GM19099 (cell line): Measurements from ENCODE around the gene PGA4.
"Not testable (repeated sequence)": the region's sequence is repeated elsewhere in the genome, so short reads cannot be mapped to it uniquely, and the experiment has no call there.

Experiments
- POLR2A ChIP-seq: IDR thresholded peaks from 3 replicates; pipeline ENCODE4 v1.6.1; 2011; ENCODE audit warnings: low read depth; ENCODE audit not compliant: insufficient read length; ENCODE audit errors: extremely low read depth

The PGA4 gene

DNA sequence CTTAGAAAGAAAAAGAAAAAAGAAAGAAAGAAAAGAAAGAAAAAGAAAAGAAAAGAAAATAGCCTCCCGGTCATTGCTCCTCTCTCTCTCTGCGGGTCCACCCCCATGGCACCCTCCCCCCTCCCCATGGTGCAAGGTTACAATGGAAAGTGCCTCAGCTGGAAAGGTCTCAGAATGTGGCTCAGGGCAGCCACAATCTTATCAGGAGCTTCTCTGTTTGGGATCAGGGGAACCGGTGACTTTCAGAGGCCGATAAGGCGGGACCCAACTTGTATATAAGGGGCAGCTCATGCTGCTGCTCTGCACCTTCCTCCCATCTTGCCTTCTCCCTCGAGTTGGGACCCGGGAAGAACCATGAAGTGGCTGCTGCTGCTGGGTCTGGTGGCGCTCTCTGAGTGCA, at the start of gene PGA4:
PGA4 (plus strand) TSS at position 301 of the 400 bp plus-strand sequence; CDS start at position 355, 54 bp downstream.
- not testable (repeated sequence) for TF ChIP-seq POLR2A

GRCh38 chr11:61172356-61172755, 49.8 kb upstream of the PGA4 start:
- no peak for TF ChIP-seq POLR2A

GRCh38 chr11:61172888-61173287, 49.3 kb upstream of the PGA4 start:
- no peak for TF ChIP-seq POLR2A

DNA sequence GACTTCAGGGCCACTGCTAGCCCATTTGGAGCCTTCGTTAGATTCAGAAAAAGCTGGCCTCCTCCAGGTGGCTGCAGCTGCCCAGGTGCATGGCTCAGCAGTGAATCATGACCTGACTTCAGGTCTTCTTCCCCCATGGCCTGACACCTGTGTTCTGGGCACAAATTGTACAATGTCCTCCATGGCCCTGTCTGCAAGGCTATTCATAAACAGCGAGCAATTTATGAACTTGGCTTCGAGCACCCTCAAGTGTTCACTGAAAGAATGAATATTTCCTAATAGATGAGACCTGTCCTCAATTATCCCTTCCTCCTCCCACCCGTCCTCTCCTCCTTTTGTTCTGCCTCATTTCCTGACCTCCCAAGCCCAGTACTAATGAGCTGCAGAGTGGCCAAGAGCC, 48.7 kb upstream of the PGA4 start:
- TF ChIP-seq POLR2A = no peak

DNA sequence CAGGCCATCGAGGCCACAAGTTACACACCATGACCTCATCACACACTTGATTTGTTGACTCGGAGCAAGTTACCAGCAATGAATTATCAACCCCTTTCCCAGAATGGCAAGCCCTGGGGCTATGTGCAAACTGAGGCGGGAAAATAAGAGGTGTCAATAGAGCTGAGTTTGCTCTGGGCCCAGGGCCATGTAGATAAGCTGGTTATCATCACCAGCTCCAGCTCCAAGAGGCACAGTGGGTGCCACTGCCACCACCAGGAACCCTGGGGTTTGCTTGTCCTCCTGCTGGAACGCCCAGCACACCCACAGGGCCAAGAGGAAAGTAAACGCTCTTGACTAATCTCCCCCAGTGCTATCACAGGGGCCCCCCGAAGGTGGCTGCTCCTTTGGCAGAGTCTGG, 47.9 kb upstream of the PGA4 start:
- no peak for TF ChIP-seq POLR2A

DNA sequence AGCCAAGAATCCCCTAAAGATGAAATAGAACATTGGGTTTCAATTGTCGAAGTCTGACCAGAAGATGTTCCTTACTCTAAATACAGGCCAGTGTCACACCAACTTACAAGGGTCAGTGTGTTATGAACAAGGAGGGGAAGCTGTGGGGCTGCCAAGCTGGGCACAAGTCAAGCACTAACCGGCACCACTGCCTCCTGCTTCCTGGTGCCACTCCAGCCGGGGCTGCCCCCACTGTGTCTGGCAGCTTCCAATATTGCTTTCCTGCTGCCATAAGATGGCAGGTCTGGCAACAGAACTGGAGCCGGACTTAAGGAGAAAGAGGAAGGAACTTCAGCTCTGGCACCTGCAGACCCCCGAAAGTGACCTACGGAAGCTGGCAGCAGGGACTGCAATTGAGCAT, 47.2 kb upstream of the PGA4 start:
- no peak for TF ChIP-seq POLR2A

DNA sequence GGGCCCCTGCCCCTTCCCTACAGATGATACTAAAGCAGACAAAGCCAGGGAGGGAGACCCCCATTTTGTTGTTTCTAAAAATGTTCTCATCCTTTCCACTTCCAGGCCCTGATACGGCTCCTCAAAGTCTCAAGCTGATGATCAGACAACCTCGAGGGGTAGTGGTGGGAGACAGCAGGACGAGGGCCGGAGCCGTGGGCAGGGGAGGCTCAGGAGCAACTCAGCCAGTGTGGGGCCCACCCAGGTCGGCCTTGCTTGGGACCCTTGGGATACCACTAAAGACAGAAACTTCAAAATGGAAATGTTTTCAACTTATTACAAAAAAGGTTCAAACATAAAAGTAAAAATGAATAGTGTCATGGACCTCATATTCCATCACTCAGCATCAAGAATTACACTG, 45.7 kb upstream of the PGA4 start:
- no peak for TF ChIP-seq POLR2A

DNA sequence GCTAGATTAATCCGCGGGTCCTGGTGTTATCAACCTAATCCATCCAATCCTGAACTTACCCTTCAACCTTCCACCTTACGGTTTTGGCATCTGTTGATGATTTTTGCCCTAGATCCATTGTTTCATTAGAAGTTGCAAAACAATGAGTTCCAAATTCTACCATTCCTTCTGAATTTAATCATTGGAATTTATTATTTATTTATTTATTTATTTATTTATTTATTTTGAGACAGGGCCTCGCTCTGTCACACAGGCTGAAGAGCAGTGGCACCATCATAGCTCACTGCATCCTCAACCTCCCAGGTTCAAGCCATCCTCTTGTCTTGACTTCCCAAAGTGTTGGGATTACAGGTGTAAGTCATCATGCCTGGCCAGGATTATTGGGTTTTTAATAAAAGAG, 40.7 kb upstream of the PGA4 start:
- TF ChIP-seq POLR2A = no peak

DNA sequence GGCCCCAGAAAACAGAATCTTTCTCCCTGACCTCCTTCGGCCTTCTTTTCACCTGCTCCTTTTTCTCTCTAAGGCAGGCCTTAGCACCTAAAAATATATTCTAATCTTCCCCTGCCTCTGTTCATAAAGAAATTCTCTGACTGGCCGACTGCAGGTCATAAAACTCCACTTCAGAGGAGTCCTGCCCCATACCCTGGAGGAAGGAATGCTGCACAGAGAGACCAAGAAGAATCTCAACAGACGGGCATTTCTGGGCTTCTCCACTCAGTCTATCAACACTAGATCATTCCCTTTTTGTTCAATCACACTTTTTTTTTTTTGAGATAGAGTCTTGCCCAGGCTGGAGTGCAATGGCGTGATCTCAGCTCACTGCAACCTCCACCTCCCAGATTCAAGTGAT, 38.5 kb upstream of the PGA4 start:
- no peak for TF ChIP-seq POLR2A

DNA sequence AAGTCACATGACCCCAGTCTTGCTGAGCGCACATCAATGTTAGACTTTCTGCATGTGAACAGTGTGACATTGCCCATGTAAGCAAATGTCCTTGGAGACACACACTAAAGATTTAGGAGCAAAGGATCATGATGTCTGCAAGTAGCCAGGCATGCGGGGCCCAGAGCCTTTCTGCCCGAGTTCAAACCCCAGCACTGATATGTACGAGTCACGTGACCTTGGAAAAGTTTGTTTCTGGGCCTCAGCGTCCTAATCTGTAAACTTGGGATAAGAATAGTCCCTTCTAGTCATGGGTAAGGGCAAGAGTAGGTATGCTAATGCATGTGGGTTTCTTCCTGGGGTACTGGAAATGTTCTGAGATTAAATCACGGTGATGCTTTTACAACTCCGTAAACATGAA, 35.6 kb upstream of the PGA4 start:
- TF ChIP-seq POLR2A = no peak

DNA sequence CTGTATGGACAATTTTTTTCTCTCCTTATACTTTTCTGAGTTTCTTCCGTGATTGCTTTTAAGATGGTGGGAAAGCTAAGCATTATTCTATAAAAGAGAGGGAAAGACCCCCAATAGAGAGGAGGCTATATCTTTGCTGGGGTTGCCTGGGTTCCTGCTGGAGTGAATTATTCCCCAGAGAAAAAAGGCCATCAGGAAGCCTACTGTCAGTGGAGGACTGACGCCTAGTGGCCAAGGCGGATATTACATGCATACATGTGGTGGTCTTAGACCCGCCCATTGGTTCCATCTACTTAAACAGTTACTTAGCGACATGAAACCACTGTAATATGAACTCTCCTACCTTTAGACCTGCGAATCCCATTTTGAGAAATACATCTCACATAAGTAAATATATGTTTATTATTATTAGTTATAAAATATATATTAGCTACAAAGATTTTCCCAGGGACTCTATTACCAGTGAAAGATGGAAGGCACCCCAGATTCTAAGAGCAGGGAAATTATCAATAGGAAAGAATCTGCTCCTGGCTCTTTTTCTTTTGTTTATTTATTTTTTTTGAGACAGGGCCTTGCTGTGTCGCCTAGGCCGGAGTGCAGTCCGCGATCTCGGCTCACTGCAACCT, 34.5 kb upstream of the PGA4 start:
- no peak for TF ChIP-seq POLR2A

- TF ChIP-seq POLR2A = no peak
Measured at GRCh38 chr11:61189933-61190332, 32.2 kb upstream of the PGA4 start.

GRCh38 chr11:61193596-61193995, 28.6 kb upstream of the PGA4 start:
- no peak for TF ChIP-seq POLR2A

- TF ChIP-seq POLR2A = no peak
Measured at GRCh38 chr11:61194169-61194671, 27.9 kb upstream of the PGA4 start.

DNA sequence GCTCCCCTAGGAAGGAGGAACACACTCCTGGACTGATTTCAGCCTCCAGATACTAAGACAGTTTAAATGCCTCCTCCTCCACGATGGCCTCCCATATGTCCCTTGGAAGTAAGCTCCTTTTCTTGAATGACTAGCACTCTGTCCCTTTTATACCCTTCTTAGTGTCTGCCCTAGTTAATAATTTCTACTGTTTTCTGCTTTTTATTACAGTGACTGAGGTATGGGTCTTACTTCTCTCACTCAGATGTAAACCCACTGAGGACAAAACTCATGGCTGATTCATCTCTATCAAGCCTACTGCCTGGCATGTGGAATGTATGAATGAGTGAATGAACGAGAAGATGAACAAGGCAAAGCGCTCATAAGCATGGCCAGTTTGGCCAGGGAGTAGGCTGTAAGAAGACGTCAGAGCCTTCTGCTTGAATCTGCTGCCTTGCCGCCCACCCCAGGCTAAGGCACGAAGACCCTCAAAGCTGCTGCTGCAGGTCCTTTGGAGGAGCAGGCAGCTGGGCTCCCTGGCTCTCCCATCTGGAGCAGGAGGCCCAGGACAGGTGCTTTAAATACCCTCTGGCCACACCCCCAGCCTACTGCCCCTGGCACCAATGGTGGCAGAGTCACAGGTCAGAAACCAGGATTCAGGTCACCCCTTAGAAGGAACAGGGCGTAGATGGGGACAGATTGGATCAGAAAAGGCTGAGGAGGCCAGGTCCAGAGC, 27.0 kb upstream of the PGA4 start:
- TF ChIP-seq POLR2A = no peak

DNA sequence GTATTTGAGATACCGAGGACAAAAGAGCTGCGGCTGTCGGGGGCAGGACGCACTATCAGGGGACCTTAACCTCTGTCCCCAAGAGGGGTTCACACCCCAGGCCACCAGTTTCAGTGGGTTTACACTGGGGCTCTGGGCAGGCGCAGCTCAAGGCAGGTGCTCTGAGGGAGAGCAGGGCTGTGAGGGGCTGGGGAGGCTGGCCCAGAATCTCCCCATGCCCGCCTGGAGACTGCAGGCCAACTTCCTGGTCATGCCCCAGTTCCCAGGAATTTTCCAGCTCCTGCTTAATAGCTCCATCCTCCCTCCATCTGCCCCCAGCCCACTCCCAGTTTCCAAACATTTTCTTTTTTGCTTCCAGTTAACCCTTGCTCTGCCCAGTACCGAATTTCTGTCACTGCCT, 26.4 kb upstream of the PGA4 start:
- TF ChIP-seq POLR2A = no peak

- no peak for TF ChIP-seq POLR2A
Measured at GRCh38 chr11:61198361-61198760, 23.8 kb upstream of the PGA4 start.

DNA sequence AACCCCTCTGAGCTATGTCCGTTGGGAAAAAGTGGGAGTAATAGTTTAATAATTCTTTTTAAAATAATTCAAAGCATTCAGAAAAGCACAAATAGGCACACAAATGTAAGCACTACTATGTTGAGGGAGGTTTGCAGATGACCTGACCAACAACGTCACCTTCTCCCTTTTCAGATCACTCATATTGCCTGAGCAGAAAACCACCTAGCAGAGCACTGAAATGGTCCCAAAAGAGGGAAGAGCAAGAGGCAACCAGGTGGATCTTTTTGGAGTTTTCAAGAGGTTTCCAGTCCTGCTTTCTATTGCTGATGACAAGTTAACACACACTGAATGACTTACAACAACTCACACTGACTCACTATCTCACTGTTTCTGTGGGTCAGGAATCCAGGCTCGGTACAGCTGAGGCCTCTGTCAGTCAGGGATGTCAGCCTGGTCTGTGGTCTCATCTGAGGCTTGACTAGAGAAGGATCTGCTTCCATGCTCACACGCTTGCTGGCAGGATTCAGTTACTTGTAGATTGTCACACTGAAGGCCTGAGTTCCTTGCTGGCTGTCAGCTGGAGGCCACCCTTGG, 23.1 kb upstream of the PGA4 start:
- no peak for TF ChIP-seq POLR2A
